GM23338 (cell line): Measurements from ENCODE around the gene ALOX15B. TPM values are rescaled to one million over a fixed set of nuclear protein-coding genes. Genes with fewer than 3 reads are reported as not detected.

ENCODE experiments used
- ATAC-seq: fragments of 200-7000 bp; cut with Tn5 transposase; 3 replicates; pipeline ENCODE4 v1.9.1; 2020
- DNase-seq: peaks from one replicate; pipeline ENCODE4 v3.0.0-alpha.2; 2015; ENCODE audit warnings: low spot score
- H2AFZ ChIP-seq: fragments of 200-600 bp; sonication (generic); 2 replicates; pipeline ENCODE4 v1.8.0; 2016; ENCODE audit warnings: antibody characterized with exemption, mild to moderate bottlenecking, moderate library complexity
- H3F3A ChIP-seq: fragments of 200-600 bp; sonication (generic); replicated peaks from 2 replicates; pipeline ENCODE4 v1.8.0; 2017; ENCODE audit warnings: antibody characterized with exemption, mixed run types, low read depth
- H3K27ac ChIP-seq: fragments of 200-600 bp; sonication (generic); 2 replicates; pipeline ENCODE4 v1.6.1; 2016; ENCODE audit warnings: low read depth
- H3K27me3 ChIP-seq: fragments of 200-600 bp; sonication (generic); 2 replicates; pipeline ENCODE4 v1.8.0; 2016; ENCODE audit warnings: mild to moderate bottlenecking, mixed run types, moderate library complexity; ENCODE audit not compliant: insufficient read depth
- H3K36me3 ChIP-seq: fragments of 200-600 bp; sonication (generic); 2 replicates; pipeline ENCODE4 v1.8.0; 2016; ENCODE audit warnings: mild to moderate bottlenecking; ENCODE audit not compliant: insufficient read depth
- H3K4me1 ChIP-seq: fragments of 200-600 bp; sonication (generic); 2 replicates; pipeline ENCODE4 v1.8.0; 2016; ENCODE audit warnings: mild to moderate bottlenecking, moderate library complexity; ENCODE audit not compliant: insufficient read depth
- H3K4me2 ChIP-seq: fragments of 200-600 bp; sonication (generic); 2 replicates; pipeline ENCODE4 v1.7.1; 2017; ENCODE audit warnings: mixed run types
- H3K4me3 ChIP-seq: fragments of 200-600 bp; sonication (generic); 2 replicates; pipeline ENCODE4 v1.6.1; 2016; ENCODE audit warnings: mixed run types
- H3K79me2 ChIP-seq: fragments of 200-600 bp; sonication (generic); replicated peaks from 2 replicates; pipeline ENCODE4 v1.8.0; 2017; ENCODE audit warnings: mild to moderate bottlenecking; ENCODE audit not compliant: insufficient read depth
- H3K9me2 ChIP-seq: fragments of 200-600 bp; sonication (generic); 2 replicates; pipeline ENCODE4 v1.8.0; 2017; ENCODE audit not compliant: insufficient read depth
- H4K20me1 ChIP-seq: fragments of 200-600 bp; sonication (generic); replicated peaks from 2 replicates; pipeline ENCODE4 v1.8.0; 2017; ENCODE audit warnings: mild to moderate bottlenecking; ENCODE audit not compliant: insufficient read depth
- H3K27ac Mint-ChIP-seq: 2 replicates; pipeline ENCODE4 v1.8.0; 2020; ENCODE audit warnings: inconsistent platforms, mild to moderate bottlenecking, moderate library complexity, mixed read lengths
- H3K27me3 Mint-ChIP-seq: 3 replicates; pipeline ENCODE4 v1.8.0; 2022; ENCODE audit warnings: low read depth, mild to moderate bottlenecking, moderate library complexity, mixed read lengths, inconsistent platforms; ENCODE audit not compliant: insufficient read depth, poor library complexity
- H3K36me3 Mint-ChIP-seq: 3 replicates; pipeline ENCODE4 v1.8.0; 2021; ENCODE audit warnings: low read depth, mild to moderate bottlenecking, inconsistent platforms, moderate library complexity, mixed read lengths
- H3K4me1 Mint-ChIP-seq: 3 replicates; pipeline ENCODE4 v1.8.0; 2020; ENCODE audit warnings: mild to moderate bottlenecking, inconsistent platforms, mixed read lengths
- H3K4me3 Mint-ChIP-seq: 3 replicates; pipeline ENCODE4 v1.8.0; 2021; ENCODE audit warnings: moderate library complexity, mild to moderate bottlenecking, inconsistent platforms, mixed read lengths
- H3K9me3 Mint-ChIP-seq: 3 replicates; pipeline ENCODE4 v1.8.0; 2020; ENCODE audit warnings: moderate library complexity, mild to moderate bottlenecking, inconsistent platforms, mixed read lengths
- CREB1 ChIP-seq: fragments of 250-450 bp; sonication (Bioruptor Pico); IDR thresholded peaks from 2 replicates; pipeline ENCODE4 v1.5.0; 2020; ENCODE audit warnings: low read depth, mild to moderate bottlenecking, moderate library complexity
- ETS1 ChIP-seq: IDR thresholded peaks from 2 replicates; pipeline ENCODE4 v1.6.1; 2016; ENCODE audit warnings: antibody characterized with exemption
- EZH2 ChIP-seq: fragments of 200-600 bp; sonication (generic); IDR thresholded peaks from one replicate; pipeline ENCODE4 v1.8.0; 2017; ENCODE audit warnings: antibody characterized with exemption, mild to moderate bottlenecking, low read depth; ENCODE audit not compliant: unreplicated experiment
- EZH2phosphoT487 ChIP-seq: fragments of 200-600 bp; sonication (generic); IDR thresholded peaks from one replicate; pipeline ENCODE4 v1.8.1; 2018; ENCODE audit warnings: antibody characterized with exemption; ENCODE audit not compliant: unreplicated experiment
- JUNB ChIP-seq: IDR thresholded peaks from one replicate; pipeline ENCODE4 v1.6.1; 2016; ENCODE audit warnings: antibody characterized with exemption; ENCODE audit not compliant: unreplicated experiment
- NANOG ChIP-seq: IDR thresholded peaks from 2 replicates; pipeline ENCODE4 v1.6.1; 2016; ENCODE audit warnings: antibody characterized with exemption, borderline replicate concordance
- STAT1 ChIP-seq: IDR thresholded peaks from one replicate; pipeline ENCODE4 v1.6.1; 2016; ENCODE audit warnings: antibody characterized with exemption; ENCODE audit not compliant: unreplicated experiment
- ZNF331 ChIP-seq: fragments of 250-450 bp; sonication (Bioruptor Pico); IDR thresholded peaks from 2 replicates; pipeline ENCODE4 v1.5.0; 2020; ENCODE audit warnings: low read depth, mild to moderate bottlenecking, moderate library complexity
- polyA plus RNA-seq: library from polyadenylated mRNA; unstranded; fragments of >200 nt; fragmentation: Nextera tagmentation; extraction: Ambion mirVana; gene quantifications from 2 replicates; pipeline ENCODE4 v1.2.1, GENCODE V29; 2016
- total RNA-seq: library from RNA; depleted of rRNA; stranded (reverse); fragments of >200 nt; shearing (Covaris generic); gene quantifications from 2 replicates; pipeline ENCODE4 v1.2.3, GENCODE V29; 2014
- TF ChIP-seq, protein P1 (sequence below): fragments of 250-450 bp; sonication (Bioruptor Pico); IDR thresholded peaks from 2 replicates; pipeline ENCODE4 v1.5.0; 2020; ENCODE audit warnings: mild to moderate bottlenecking, moderate library complexity

Gene ALOX15B
- total and polyA plus RNA-seq, 2 experiments from 2014 or later = 0.42 to 0.45 TPM

GRCh38 chr17:8048236-8048635 is 9.4 kb downstream of the ALOX15B start (continued):
- TF ChIP-seq, protein P1, sequence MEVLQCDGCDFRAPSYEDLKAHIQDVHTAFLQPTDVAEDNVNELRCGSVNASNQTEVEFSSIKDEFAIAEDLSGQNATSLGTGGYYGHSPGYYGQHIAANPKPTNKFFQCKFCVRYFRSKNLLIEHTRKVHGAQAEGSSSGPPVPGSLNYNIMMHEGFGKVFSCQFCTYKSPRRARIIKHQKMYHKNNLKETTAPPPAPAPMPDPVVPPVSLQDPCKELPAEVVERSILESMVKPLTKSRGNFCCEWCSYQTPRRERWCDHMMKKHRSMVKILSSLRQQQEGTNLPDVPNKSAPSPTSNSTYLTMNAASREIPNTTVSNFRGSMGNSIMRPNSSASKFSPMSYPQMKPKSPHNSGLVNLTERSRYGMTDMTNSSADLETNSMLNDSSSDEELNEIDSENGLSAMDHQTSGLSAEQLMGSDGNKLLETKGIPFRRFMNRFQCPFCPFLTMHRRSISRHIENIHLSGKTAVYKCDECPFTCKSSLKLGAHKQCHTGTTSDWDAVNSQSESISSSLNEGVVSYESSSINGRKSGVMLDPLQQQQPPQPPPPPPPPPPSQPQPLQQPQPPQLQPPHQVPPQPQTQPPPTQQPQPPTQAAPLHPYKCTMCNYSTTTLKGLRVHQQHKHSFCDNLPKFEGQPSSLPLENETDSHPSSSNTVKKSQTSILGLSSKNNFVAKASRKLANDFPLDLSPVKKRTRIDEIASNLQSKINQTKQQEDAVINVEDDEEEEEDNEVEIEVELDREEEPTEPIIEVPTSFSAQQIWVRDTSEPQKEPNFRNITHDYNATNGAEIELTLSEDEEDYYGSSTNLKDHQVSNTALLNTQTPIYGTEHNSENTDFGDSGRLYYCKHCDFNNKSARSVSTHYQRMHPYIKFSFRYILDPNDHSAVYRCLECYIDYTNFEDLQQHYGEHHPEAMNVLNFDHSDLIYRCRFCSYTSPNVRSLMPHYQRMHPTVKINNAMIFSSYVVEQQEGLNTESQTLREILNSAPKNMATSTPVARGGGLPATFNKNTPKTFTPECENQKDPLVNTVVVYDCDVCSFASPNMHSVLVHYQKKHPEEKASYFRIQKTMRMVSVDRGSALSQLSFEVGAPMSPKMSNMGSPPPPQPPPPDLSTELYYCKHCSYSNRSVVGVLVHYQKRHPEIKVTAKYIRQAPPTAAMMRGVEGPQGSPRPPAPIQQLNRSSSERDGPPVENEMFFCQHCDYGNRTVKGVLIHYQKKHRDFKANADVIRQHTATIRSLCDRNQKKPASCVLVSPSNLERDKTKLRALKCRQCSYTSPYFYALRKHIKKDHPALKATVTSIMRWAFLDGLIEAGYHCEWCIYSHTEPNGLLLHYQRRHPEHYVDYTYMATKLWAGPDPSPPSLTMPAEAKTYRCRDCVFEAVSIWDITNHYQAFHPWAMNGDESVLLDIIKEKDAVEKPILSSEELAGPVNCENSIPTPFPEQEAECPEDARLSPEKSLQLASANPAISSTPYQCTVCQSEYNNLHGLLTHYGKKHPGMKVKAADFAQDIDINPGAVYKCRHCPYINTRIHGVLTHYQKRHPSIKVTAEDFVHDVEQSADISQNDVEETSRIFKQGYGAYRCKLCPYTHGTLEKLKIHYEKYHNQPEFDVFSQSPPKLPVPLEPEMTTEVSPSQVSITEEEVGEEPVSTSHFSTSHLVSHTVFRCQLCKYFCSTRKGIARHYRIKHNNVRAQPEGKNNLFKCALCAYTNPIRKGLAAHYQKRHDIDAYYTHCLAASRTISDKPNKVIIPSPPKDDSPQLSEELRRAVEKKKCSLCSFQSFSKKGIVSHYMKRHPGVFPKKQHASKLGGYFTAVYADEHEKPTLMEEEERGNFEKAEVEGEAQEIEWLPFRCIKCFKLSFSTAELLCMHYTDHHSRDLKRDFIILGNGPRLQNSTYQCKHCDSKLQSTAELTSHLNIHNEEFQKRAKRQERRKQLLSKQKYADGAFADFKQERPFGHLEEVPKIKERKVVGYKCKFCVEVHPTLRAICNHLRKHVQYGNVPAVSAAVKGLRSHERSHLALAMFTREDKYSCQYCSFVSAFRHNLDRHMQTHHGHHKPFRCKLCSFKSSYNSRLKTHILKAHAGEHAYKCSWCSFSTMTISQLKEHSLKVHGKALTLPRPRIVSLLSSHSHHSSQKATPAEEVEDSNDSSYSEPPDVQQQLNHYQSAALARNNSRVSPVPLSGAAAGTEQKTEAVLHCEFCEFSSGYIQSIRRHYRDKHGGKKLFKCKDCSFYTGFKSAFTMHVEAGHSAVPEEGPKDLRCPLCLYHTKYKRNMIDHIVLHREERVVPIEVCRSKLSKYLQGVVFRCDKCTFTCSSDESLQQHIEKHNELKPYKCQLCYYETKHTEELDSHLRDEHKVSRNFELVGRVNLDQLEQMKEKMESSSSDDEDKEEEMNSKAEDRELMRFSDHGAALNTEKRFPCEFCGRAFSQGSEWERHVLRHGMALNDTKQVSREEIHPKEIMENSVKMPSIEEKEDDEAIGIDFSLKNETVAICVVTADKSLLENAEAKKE (CRISPR knock-in tag) = no peak
- TF ChIP-seq ETS1 = no peak
- TF ChIP-seq EZH2phosphoT487 = no peak
- no peak for TF ChIP-seq ZNF331
- TF ChIP-seq CREB1 (CRISPR knock-in tag) = no peak
- no peak for TF ChIP-seq JUNB
- TF ChIP-seq STAT1 = no peak

GRCh38 chr17:8048736-8049135 is 9.9 kb downstream of the ALOX15B start:
- no peak overlapping the region for H2AFZ ChIP-seq
- H3K4me3 ChIP-seq = no peak overlapping the region
- no peak overlapping the region for H3K4me2 ChIP-seq
- no peak for DNase-seq
- no peaks in the 10 kb centered on the region for H3K9me2 ChIP-seq
- H3K36me3 ChIP-seq = no peaks in the 10 kb centered on the region
- Mint-ChIP-seq H3K27me3 (no peaks in the 10 kb centered on the region), H3K4me3 (no peak overlapping the region), H3K36me3 (no peaks in the 10 kb centered on the region), H3K9me3 (no peaks in the 10 kb centered on the region), H3K27ac (no peak overlapping the region), H3K4me1 (peaks cover 2% of the 10 kb centered on the region; the same call in 2 of the 3 replicates)
- no peak for ATAC-seq
- H3F3A ChIP-seq = no peaks in the 10 kb centered on the region
- H4K20me1 ChIP-seq = no peaks in the 10 kb centered on the region
- H3K79me2 ChIP-seq = no peaks in the 10 kb centered on the region
- H3K27me3 ChIP-seq = no peaks in the 10 kb centered on the region
- H3K27ac ChIP-seq = no peak overlapping the region
- no peaks in the 10 kb centered on the region for H3K4me1 ChIP-seq
- TF ChIP-seq EZH2 = no peak
- no peak for TF ChIP-seq STAT1
- TF ChIP-seq NANOG = no peak
- TF ChIP-seq ETS1 = no peak
